OCI-LY1 (cell line): ENCODE results near the gene ARHGAP22.

Experiments
- H2AFZ ChIP-seq: fragments of 200-600 bp; sonication (generic), shearing (Covaris generic); 2 replicates; pipeline ENCODE4 v1.6.0; 2014; ENCODE audit warnings: antibody characterized with exemption, mild to moderate bottlenecking, low read length
- H3F3A ChIP-seq: fragments of 200-600 bp; sonication (generic), shearing (Covaris generic); 2 replicates; pipeline ENCODE4 v1.6.0; 2014; ENCODE audit warnings: mild to moderate bottlenecking, antibody characterized with exemption, low read length, moderate library complexity; ENCODE audit not compliant: insufficient read depth
- H3K27ac ChIP-seq: fragments of 200-600 bp; sonication (generic); 2 replicates; pipeline ENCODE4 v1.5.1; 2014; ENCODE audit warnings: low read length, mixed run types, mild to moderate bottlenecking, low read depth; ENCODE audit not compliant: poor library complexity, severe bottlenecking
- H3K27me3 ChIP-seq: fragments of 200-600 bp; sonication (generic); 2 replicates; pipeline ENCODE4 v1.6.0; 2014; ENCODE audit warnings: antibody characterized with exemption, mild to moderate bottlenecking, low read length, moderate library complexity; ENCODE audit not compliant: insufficient read depth
- H3K36me3 ChIP-seq: fragments of 200-600 bp; sonication (generic); 2 replicates; pipeline ENCODE4 v1.6.1; 2014; ENCODE audit warnings: mild to moderate bottlenecking, antibody characterized with exemption, low read length, moderate library complexity, mixed read lengths; ENCODE audit not compliant: insufficient read depth
- H3K4me1 ChIP-seq: fragments of 200-600 bp; sonication (generic); 2 replicates; pipeline ENCODE4 v1.5.1; 2014; ENCODE audit warnings: mild to moderate bottlenecking, low read length, moderate library complexity; ENCODE audit not compliant: insufficient read depth, severe bottlenecking
- H3K4me2 ChIP-seq: fragments of 200-600 bp; sonication (generic), shearing (Covaris generic); 2 replicates; pipeline ENCODE4 v1.6.1; 2014; ENCODE audit warnings: low read length
- H3K4me3 ChIP-seq: fragments of 200-600 bp; sonication (generic); 2 replicates; pipeline ENCODE4 v1.5.1; 2014; ENCODE audit warnings: low read length, low read depth, mild to moderate bottlenecking, mixed read lengths; ENCODE audit not compliant: poor library complexity, severe bottlenecking
- H3K79me2 ChIP-seq: fragments of 200-600 bp; shearing (Covaris generic); 2 replicates; pipeline ENCODE4 v1.6.1; 2016; ENCODE audit warnings: mixed run types, low read length, mixed read lengths; ENCODE audit not compliant: insufficient read depth
- H3K9ac ChIP-seq: fragments of 200-600 bp; sonication (generic), shearing (Covaris generic); 2 replicates; pipeline ENCODE4 v1.6.1; 2014; ENCODE audit warnings: mild to moderate bottlenecking, low read length, mixed read lengths
- H3K9me2 ChIP-seq: fragments of 200-600 bp; sonication (generic), shearing (Covaris generic); 2 replicates; pipeline ENCODE4 v1.6.1; 2014; ENCODE audit warnings: low read depth, mild to moderate bottlenecking, low read length, mixed read lengths
- H3K9me3 ChIP-seq: fragments of 200-600 bp; shearing (Covaris generic); 2 replicates; pipeline ENCODE4 v1.6.1; 2014; ENCODE audit warnings: low read length, mixed read lengths
- H4K20me1 ChIP-seq: fragments of 200-600 bp; sonication (generic), shearing (Covaris generic); 2 replicates; pipeline ENCODE4 v1.6.0; 2016; ENCODE audit warnings: mild to moderate bottlenecking, low read length; ENCODE audit not compliant: insufficient read depth
- EZH2 ChIP-seq: fragments of 200-600 bp; sonication (generic), shearing (Covaris generic); IDR thresholded peaks from 2 replicates; pipeline ENCODE4 v1.8.0; 2017; ENCODE audit warnings: borderline replicate concordance, mixed run types, mild to moderate bottlenecking, antibody characterized with exemption, low read length, moderate library complexity, mixed read lengths
- TF ChIP-seq, protein P1 (sequence below): fragments of 200-600 bp; sonication (generic), shearing (Covaris generic); IDR thresholded peaks from 2 replicates; pipeline ENCODE4 v1.5.1; 2017; ENCODE audit warnings: mild to moderate bottlenecking, antibody characterized with exemption, low read length, moderate library complexity, mixed read lengths

Gene ARHGAP22

GRCh38 chr10:48604991-48605508 lies at the start of gene ARHGAP22:
TSS of gene ARHGAP22 (minus strand) at chr10:48605073. CDS start at chr10:48604796, 277 bp downstream.
- Histone ChIP-seq H2AFZ (no peak within 1 kb of the TSS), H3K79me2 (no peaks in the 10 kb centered on the region), H3K27me3 (peaks cover 4% of the 10 kb centered on the region; the same call in 1 of the 2 replicates), H3K27ac (no peak within 1 kb of the TSS), H3K4me2 (peak within 1 kb of the TSS; percentile 43; the same call in 1 of the 2 replicates), H3K9me2 (no peaks in the 10 kb centered on the region), H3K9me3 (no peaks in the 10 kb centered on the region), H3K36me3 (no peaks in the 10 kb centered on the region), H3K4me1 (peaks cover 4% of the 10 kb centered on the region), H3K9ac (no peak within 1 kb of the TSS), H3K4me3 (no peak within 1 kb of the TSS), H3F3A (no peaks in the 10 kb centered on the region), H4K20me1 (no peaks in the 10 kb centered on the region)
- TF ChIP-seq, protein P1, sequence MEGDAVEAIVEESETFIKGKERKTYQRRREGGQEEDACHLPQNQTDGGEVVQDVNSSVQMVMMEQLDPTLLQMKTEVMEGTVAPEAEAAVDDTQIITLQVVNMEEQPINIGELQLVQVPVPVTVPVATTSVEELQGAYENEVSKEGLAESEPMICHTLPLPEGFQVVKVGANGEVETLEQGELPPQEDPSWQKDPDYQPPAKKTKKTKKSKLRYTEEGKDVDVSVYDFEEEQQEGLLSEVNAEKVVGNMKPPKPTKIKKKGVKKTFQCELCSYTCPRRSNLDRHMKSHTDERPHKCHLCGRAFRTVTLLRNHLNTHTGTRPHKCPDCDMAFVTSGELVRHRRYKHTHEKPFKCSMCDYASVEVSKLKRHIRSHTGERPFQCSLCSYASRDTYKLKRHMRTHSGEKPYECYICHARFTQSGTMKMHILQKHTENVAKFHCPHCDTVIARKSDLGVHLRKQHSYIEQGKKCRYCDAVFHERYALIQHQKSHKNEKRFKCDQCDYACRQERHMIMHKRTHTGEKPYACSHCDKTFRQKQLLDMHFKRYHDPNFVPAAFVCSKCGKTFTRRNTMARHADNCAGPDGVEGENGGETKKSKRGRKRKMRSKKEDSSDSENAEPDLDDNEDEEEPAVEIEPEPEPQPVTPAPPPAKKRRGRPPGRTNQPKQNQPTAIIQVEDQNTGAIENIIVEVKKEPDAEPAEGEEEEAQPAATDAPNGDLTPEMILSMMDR: no peak
- TF ChIP-seq EZH2: no peak

- Histone ChIP-seq H3K9me3 (no peaks in the 10 kb centered on the region), H3K27ac (no peak overlapping the region), H3K9ac (no peak overlapping the region), H3K4me3 (no peak overlapping the region), H3K79me2 (no peaks in the 10 kb centered on the region), H3F3A (no peaks in the 10 kb centered on the region), H4K20me1 (no peaks in the 10 kb centered on the region), H3K27me3 (no peaks in the 10 kb centered on the region), H3K4me1 (peaks cover 18% of the 10 kb centered on the region), H3K36me3 (no peaks in the 10 kb centered on the region), H2AFZ (no peak overlapping the region), H3K9me2 (no peaks in the 10 kb centered on the region), H3K4me2 (no peak overlapping the region)
- TF ChIP-seq EZH2: no peak
- TF ChIP-seq, protein P1: no peak
Observed at GRCh38 chr10:48653944-48654698, 49.2 kb upstream of the ARHGAP22 start.

- Histone ChIP-seq H3K9me3 (no peaks in the 10 kb centered on the region), H3K27ac (no peak overlapping the region), H3K79me2 (no peaks in the 10 kb centered on the region), H3K27me3 (no peaks in the 10 kb centered on the region), H3K9me2 (no peaks in the 10 kb centered on the region), H3K4me3 (no peak overlapping the region), H2AFZ (no peak overlapping the region), H3K4me2 (no peak overlapping the region), H3K9ac (no peak overlapping the region), H4K20me1 (no peaks in the 10 kb centered on the region), H3F3A (no peaks in the 10 kb centered on the region), H3K4me1 (peaks cover 15% of the 10 kb centered on the region), H3K36me3 (no peaks in the 10 kb centered on the region)
- TF ChIP-seq, protein P1: no peak
- no peak for TF ChIP-seq EZH2
Observed at GRCh38 chr10:48653347-48653746, 48.5 kb upstream of the ARHGAP22 start.
